NCI-H460 (cell line): ENCODE data around the gene EZR. TPM values are rescaled to one million over a fixed set of nuclear protein-coding genes. Genes with fewer than 3 reads are reported as not detected.
"Not testable (repeated sequence)": the region's sequence is repeated elsewhere in the genome, so short reads cannot be mapped to it uniquely, and the experiment has no call there.

Experiments
- DNase-seq: peaks from one replicate; pipeline ENCODE4 v3.0.0-alpha.2; 2016; ENCODE audit warnings: low read depth; ENCODE audit errors: extremely low read depth
- total RNA-seq: library from RNA; depleted of rRNA; stranded (reverse); fragments of >200 nt; shearing (Covaris generic); gene quantifications from 2 replicates; pipeline ENCODE4 v1.2.3, GENCODE V29; 2014

Gene EZR
- total RNA-seq, 1 experiment from 2014 or later: 231 TPM

DNA sequence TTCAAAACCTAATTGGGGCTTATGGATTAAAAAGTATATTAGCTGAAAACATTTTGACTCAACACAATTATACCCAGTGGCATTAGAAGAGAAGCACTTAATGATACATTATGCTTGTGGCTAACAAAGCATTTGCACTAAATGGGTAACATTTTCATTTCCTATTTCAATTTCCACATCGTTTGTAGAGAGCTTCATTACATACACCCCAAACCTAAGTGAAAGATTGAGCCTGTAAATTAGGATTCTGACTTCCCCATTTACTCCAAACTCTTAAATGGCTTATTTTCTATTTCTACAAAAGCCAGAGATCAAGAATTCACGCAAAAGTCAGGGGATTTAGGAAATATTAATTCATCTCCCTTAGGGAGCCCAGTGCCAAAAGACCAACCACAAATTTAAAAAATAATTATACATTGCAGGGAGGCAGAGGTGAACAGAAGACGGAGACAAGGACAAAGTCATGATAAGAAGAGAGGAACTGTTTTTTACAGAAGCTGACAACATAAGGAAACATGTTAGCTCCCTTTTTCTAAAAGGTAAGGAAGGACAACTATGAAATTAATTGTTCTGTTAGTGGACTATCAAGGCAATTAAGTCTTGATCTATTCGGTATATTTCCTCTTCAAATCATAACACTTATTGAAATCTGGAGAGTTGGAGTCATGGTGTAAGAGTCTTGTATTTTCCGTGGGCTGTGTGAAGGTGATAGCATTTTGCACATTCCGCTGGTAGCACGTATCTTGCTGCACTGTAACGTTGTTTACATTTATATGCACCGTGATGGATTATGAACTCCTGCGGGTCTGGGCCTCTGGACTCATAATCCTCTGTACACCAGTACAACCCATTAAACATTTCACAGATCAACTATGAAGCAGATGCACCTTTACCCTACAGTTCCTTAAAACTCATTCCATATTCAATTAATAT is 24.8 kb upstream of the EZR start:
- no peak for DNase-seq

DNA sequence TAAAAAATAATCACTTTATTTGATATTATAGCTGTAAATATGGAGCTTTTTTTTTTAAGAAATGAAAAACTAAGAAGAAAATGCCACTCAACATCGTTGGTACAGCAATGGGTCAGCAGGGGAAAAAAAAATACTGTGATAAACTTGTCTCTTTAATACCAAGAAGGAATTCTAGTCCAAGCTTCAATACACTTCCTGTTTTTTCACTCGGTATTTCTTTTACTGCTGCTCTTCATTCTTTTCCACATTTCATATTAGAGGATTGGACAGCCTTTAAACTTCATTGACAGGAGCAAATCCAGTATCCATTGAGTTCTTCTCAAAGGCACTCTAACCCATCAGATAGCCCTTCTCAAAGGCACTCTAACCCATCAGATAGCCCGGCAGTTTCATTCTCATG is 22.2 kb upstream of the EZR start:
- no peak for DNase-seq

DNA sequence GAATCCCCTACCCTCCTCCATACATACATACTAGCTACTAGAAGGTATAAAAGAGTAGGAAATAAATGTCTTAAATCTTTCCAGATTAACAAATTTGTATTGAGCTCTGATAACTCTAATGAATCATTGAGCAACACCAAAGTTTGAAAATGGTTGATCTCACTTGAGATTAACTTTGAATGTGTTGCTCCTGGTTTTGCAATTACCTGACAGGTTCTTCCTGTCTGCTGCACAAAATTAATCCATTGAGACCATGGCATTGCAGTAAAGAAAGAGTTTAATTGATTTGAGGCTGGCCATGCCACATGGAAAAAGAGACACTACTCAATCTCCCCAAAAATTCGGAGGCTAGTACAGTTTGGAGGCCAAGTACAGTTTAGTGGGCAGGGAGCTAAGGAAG is 21.3 kb upstream of the EZR start:
- DNase-seq: no peak

DNA sequence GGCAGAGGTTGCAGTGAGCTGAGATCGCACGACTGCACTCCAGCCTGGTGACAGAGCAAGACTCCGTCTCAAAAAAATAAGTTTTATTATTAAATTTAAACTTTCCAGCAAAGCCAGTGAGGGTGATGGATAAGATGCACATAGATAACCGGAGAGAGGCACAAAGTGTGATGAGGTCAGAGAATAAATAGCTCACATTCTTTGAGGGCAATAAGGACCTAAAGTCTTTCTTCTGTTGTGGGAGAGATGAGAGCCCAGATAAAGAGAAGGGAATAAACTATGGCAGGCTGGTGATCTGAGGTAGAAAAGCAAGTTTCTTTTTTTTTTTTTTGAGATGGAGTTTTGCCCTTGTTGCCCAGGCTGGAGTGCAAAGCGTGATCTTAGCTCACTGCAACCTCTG is 20.6 kb upstream of the EZR start:
- no peak for DNase-seq

DNA sequence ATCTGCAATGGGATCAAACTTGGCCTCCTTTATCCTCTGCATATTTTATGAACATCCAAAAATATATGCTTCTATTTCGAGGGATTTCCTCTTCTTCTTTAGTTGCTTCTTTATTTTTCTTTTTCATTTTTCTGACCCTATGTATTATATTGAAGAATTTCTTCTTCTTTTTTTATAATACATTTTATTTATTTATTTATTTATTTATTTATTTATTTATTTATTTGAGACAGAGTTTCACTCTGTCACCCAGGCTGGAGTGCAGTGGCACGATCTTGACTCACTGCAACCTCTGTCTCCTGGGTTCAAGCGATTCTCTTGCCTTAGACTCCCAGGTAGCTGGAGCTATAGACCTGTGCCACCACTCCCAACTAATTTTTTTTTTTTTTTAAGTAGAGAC is 19.6 kb upstream of the EZR start:
- not testable (repeated sequence) for DNase-seq

DNA sequence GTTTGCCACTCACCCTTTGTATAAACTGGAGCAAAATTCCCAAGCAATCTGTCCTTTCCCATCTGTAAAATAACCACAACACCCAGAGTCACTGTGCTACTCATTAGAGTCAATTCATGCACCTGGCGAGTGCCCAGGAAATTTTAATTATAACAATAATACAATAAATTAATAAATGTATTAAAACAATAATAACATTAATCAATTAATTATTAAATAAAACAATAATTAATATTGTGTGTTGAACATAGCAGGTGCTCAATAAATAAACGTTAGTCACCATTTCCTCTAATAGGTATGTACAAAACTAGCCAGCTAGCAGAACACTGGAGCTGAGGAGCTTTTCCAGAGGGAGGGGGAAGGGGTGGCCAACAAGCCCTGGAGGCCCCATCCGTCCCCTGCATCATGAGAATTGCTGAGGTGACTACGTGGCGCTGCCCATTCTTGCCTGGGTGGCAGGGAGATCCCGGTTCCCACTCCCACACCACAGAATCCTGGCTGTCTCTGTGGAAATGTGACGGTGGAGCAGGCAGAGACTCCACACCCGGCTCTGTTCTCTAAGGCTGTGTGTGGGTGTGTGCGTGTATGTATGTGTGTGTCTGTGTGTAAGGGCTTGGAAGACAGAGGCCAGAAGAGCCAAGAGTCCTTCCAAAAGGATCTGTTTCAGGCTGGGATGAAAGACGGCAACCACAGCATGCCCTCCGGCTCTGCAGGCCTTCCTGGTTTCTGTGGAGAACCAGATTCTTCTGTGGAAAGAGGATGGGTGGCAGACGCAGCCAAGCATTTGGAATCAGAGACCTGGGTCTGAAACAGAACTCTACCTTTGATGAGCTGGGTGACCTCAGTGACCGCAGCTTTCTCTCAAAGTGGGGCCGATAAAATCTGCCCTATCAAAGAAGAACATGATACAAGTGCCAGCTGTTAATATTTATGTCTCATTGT is 18.8 kb upstream of the EZR start:
- no peak for DNase-seq

DNA sequence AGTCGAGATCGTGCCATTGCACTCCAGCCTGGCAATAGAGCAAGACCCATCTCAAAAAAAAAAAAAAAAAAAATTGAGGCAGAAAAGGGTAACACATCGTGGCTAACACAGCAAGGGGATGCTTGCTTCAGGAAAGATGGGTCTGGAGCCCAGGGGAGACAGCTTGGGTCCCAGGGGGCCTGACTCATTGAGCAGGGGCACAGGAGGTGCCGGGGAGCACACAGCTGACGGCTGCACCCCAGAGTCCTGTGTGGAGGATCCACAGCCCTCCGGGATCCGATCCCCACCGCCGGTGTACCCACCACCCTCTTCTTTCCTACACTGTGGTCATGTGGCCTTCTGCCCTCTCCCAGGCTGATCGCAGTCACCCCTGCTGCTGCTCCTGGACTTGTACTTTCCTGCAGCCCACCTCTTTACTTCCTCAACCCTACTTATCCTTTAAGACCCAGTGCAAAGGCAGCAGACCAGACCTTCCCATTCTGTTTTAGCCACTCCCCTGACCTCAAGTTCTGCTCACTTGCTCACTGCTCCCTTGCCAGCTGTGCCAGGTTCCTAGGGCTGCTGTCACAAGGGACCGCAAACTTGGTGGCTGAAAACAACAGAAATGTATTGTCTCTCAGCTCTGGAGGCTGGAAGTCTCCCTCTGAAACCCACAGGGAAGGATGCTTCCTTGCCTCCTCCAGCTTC is 17.6 kb upstream of the EZR start:
- DNase-seq: no peak

DNA sequence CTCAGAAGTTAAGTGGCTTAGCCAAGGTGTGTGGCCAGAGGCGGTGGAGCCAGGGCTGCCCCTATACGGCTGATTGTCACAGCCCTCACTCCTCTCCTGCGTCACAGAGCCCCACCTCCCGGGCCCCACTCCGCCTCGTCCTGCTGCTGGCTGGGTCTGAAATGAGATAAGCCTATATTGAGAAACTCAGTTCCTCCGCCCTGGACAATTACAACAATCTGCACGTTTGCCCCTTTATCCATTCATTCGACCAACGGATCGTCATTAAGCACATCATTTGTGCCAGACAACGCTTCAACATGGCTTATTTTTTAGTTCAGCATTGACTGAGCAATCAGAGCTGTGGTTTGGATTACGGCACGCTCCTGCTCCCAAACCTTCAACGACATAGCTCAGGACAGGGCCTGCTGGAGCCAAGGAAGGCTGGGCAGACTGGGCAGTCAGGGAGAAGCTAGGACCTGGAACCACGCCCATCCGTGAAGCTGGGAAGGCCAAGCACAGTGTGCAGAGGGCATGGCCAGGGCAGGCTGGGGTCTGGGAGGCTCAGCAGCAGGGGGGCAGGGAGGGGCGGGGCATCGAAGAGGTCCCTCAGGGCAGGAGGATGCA is 16.6 kb upstream of the EZR start:
- DNase-seq: no peak

DNA sequence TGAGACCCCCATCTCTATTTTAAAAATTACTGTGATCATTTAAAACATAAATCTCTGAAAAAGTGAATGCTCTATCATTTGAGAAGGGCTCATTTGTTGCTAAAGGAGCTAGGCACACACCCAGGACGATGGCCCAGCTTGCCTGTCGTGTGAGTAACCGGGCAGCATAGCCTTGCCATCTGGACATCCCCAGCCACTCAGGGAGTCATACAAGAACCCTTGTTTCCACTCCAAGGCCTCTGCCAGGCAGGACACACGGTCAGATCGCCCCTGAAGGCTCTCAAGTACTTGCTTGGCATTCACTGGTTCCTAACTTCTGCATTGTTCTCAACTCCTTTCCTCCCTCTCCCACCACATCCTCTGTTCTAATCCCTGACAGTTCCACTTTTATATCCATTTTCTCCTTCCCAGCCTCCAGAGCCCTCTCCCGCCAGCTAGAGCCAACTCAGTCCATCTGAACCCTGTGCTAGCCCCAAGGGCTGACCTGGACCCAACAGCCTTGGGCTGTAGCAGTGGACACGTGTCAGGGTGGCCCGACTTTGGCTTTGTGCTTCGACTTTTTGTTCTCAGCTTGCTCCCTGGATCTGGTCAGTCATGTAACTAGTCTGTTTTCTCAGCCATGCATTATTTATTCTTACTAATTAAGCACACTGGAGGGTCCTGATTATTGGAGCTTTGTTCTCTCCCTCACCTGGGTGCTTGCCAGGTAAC is 15.7 kb upstream of the EZR start:
- DNase-seq: no peak

DNA sequence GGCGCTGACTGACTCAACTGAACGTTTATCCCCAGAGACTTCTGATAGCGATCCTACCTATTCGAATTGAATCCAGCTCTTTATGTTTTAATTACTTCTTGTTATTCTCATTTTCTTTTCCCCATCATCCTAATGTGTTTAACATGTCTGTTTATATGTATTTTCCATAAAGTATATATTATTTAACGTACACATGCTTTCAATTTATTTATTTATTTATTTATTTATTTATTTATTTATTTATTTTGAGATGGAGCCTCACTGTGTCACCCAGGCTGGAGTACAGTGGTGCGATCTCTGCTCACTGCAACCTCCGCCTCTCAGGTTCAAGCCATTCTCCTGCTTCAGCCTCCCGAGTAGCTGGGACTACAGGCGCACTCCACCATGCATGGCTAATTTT is 13.6 kb upstream of the EZR start:
- not testable (repeated sequence) for DNase-seq

DNA sequence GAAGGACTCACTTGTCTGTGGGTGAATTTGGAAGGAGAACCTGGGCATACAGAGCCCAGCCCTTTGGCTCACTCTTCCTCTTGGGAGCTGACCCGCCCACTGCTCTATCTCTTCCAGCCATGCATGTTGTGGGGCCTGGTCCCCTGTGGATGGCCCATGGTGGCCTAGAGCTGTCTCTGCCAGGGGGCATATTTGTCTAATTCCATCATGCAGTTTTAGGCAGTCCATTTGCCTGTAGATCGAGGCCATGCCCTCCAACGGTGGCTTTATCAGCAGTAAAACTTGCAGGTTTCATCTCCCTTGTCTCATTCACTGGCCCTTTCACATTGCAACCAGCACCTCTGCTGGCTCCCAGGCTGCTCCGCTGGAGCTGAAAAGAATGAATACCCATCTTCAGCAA is 12.9 kb upstream of the EZR start:
- no peak for DNase-seq

DNA sequence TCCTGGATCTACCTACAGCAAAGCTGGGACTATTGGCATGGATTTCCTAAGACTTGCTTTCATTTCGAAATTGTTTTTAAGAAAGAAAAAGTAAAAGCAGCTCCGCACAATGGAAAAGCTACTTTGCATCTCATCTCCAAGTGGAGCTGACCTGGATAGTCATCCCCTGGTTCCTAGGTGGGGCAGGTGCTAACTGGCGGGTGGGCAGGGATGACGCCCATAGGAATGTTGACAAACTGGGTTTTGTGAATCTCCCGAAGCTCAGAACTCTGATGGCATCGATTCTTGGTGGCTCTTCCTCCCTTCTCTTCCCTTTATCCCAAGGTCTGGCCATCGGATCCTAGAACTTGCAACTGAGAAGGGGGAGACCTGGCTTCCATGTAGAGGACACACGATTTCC is 12.4 kb upstream of the EZR start:
- no peak for DNase-seq

DNA sequence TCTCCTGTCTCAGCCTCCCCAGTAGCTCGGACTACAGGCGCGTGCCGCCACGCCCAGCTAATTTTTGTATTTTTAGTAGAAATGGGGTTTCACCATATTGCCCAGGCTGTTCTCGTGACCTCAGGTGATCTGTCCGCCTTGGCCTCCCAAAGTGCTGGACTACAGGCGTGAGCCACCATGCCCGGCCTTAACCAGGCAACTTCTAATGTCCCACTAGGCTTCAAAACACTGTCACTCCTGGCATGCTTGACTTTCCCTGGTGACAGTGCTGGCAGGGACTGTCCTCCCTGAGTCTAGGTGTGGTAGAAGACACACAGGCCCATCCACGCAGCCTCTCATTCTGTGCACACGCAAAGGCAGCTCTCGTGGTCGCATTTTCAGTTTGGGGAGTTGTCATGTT is 11.6 kb upstream of the EZR start:
- no peak for DNase-seq

DNA sequence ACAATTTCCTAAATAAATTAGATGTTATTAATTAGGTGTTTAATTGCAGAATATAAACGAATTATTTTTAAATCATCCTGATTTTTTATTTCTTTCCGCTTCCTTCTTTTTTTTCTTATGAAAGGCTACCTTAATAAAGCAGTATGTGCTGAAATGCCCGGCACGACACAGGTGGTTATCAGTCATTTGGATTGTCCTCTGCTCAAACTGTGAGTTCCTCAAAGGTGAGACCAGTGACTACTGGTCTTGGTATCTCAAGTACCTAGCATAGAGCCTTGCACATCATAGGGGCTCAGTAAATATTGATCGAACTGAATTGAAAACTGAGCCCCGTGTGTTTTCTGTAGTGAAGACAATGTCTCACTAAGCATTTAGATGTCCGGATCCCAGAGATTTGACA is 9.6 kb upstream of the EZR start:
- DNase-seq: no peak

DNA sequence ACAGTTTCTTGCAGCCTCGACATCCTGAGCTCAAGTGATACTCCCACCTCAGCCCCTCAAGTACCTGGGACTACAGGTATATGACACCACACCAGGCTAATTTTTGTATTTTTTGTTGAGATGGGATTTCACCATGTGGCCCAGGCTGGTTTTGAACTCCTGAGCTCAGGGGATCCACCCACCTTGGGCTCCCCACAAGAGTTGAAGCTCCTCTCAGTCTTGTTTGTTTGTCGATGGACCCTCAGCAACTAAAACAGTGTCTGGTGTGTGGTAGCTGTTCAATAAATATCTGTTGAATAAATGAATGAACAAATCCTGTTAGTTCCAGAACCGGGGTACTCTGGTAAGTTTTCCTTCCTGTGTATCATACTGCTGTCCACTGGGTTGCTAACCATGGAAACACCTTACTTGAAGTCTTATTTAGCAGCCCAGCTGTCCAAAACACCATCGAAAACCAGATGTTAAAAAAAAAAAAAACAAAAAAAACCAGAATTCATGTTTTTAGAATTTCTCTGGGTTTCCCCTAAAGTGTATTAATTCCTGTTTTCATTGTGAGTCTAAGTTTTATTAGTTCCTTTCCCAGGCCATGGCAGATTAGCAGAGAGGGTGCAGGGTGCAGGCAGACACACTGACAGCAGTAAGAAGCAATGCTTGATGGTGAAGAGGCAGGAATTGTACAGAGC is 7.8 kb upstream of the EZR start:
- DNase-seq: no peak

DNA sequence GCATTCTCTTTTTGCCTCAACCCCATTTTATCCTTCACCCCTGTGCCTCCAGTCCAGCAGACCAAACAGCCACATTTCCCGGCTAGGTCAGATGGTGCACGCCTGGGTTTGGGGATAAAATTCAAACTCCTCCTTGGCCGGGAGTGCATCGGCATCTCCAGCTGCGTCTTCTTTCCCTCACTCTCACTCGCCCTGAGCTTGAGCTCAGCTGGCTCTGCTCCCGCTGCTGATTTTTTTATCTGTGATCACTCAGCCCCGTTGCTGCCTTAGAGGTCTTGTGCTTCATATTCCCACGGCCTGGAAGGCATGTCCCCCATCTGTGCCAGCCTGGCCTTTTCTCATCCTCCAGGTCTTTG is 6.8 kb upstream of the EZR start:
- no peak for DNase-seq

DNA sequence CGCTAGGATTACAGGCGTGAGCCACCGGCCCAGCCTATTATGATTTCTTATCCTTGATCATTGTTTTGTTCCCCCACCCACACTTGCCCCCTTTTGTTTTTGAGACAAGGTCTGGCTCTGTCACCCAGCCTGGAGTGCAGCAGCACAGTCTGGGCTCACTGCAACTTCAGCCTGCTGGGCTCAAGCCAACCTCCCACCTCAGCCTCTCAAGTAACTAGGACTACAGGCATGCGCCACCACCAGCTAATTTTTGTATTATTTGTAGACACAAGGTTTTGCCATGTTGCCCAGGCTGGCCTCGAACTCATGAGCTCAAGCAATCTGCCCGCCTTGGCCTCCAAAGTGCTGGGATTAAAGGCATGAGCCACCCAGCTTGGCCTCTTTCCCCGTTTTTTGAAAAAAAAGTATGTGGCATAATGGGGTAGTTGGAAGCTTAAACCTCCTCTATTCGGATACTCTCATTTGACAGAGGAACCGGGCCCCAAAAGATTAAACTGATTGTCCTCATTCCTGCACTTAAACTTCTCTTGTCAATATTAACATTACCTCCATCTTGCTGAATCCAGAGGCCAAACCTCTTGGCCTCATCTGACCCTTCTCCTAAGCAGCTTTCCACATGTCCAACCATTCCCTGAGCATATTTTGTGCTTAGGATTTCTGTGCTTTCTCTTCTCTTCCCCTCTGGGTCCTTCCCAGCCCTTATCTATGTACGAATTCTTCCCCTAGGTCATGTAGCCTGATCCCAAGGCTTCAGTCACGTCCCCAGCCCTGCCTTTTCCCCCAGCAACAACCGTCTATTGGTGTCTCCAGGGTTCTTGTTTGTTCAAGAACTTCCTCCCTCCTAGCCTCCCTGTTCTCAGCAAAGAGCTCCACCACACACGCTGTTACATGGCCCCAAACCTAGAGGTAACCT is 6.1 kb upstream of the EZR start:
- DNase-seq: no peak

DNA sequence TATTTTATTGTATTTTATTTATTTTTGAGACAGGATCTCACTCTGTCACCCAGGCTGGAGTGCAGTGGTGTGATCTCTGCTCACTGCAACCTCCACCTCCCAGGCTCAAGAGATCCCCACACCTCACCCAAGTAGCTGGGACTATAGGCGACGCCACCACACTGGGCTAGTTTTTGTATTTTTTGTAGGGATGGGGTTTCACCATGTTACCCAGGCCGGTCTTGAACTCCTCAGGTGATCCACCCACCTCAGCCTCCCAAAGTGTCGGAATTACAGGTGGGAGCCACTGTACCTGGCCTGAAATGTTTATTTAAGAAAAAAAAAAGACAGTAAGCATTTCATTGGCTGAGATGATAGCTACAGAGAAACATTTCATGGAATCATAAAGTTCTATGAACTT is 4.4 kb upstream of the EZR start:
- DNase-seq: not testable (repeated sequence)
